IPS-18c (cell line): ENCODE data around the gene CEP152.

ENCODE experiments used
- H3K4me3 ChIP-seq: 2 replicates; pipeline ENCODE4 v1.7.0; 2013; ENCODE audit warnings: low read depth, mild to moderate bottlenecking, low read length, moderate library complexity; ENCODE audit not compliant: insufficient read depth
- H3K9me3 ChIP-seq: one replicate; pipeline ENCODE4 v1.6.1; 2013; ENCODE audit warnings: mild to moderate bottlenecking, low read length, moderate library complexity; ENCODE audit not compliant: control insufficient read depth, insufficient read depth

CEP152 gene

GRCh38 chr15:48748535-48748934, 62.3 kb downstream of the CEP152 start:
- Histone ChIP-seq H3K9me3 (no peaks in the 10 kb centered on the region), H3K4me3 (no peak overlapping the region)

- H3K9me3 ChIP-seq: no peaks in the 10 kb centered on the region
- no peak overlapping the region for H3K4me3 ChIP-seq
Observed at GRCh38 chr15:48733615-48734014, 77.3 kb downstream of the CEP152 start.

GRCh38 chr15:48730506-48730905, 80.4 kb downstream of the CEP152 start:
- H3K4me3 ChIP-seq: no peak overlapping the region
- H3K9me3 ChIP-seq: no peaks in the 10 kb centered on the region

- no peak overlapping the region for H3K4me3 ChIP-seq
Observed at GRCh38 chr15:48723969-48724368, 86.9 kb downstream of the CEP152 start.

GRCh38 chr15:48722764-48723661, 87.9 kb downstream of the CEP152 start:
- Histone ChIP-seq H3K9me3 (no peaks in the 10 kb centered on the region), H3K4me3 (no peak overlapping the region)

More at GRCh38 chr15:48723969-48724368, 86.9 kb downstream of the CEP152 start:
- no peaks in the 10 kb centered on the region for H3K9me3 ChIP-seq

- Histone ChIP-seq H3K9me3 (no peaks in the 10 kb centered on the region), H3K4me3 (no peak overlapping the region)
Observed at GRCh38 chr15:48721061-48721810, 89.6 kb downstream of the CEP152 start.

- H3K4me3 ChIP-seq: no peak overlapping the region
- no peaks in the 10 kb centered on the region for H3K9me3 ChIP-seq
Observed at GRCh38 chr15:48720646-48721045, 90.2 kb downstream of the CEP152 start.

GRCh38 chr15:48719668-48720067, 91.2 kb downstream of the CEP152 start:
- no peaks in the 10 kb centered on the region for H3K9me3 ChIP-seq
- H3K4me3 ChIP-seq: no peak overlapping the region

- Histone ChIP-seq H3K9me3 (no peaks in the 10 kb centered on the region), H3K4me3 (no peak overlapping the region)
Observed at GRCh38 chr15:48718646-48719045, 92.2 kb downstream of the CEP152 start.

GRCh38 chr15:48717458-48717857, 93.4 kb downstream of the CEP152 start:
- H3K9me3 ChIP-seq: no peaks in the 10 kb centered on the region

GRCh38 chr15:48712546-48712945, 98.3 kb downstream of the CEP152 start:
- Histone ChIP-seq H3K9me3 (no peaks in the 10 kb centered on the region), H3K4me3 (no peak overlapping the region)

More at GRCh38 chr15:48717458-48717857, 93.4 kb downstream of the CEP152 start:
- no peak overlapping the region for H3K4me3 ChIP-seq

GRCh38 chr15:48710952-48711495, 99.8 kb downstream of the CEP152 start:
- H3K9me3 ChIP-seq: no peaks in the 10 kb centered on the region

GRCh38 chr15:48708641-48709040, 102.2 kb downstream of the CEP152 start:
- no peaks in the 10 kb centered on the region for H3K9me3 ChIP-seq
- no peak overlapping the region for H3K4me3 ChIP-seq

More at GRCh38 chr15:48710952-48711495, 99.8 kb downstream of the CEP152 start:
- H3K4me3 ChIP-seq: no peak overlapping the region

- H3K9me3 ChIP-seq: no peaks in the 10 kb centered on the region
- H3K4me3 ChIP-seq: no peak overlapping the region
Observed at GRCh38 chr15:48705381-48705780, 105.5 kb downstream of the CEP152 start.

GRCh38 chr15:48703544-48703943, 107.3 kb downstream of the CEP152 start:
- Histone ChIP-seq H3K9me3 (no peaks in the 10 kb centered on the region), H3K4me3 (no peak overlapping the region)

GRCh38 chr15:48702569-48703236, 108.2 kb downstream of the CEP152 start:
- H3K4me3 ChIP-seq: no peak overlapping the region
- no peaks in the 10 kb centered on the region for H3K9me3 ChIP-seq

- no peak overlapping the region for H3K4me3 ChIP-seq
- no peaks in the 10 kb centered on the region for H3K9me3 ChIP-seq
Observed at GRCh38 chr15:48696627-48697312, 114.1 kb downstream of the CEP152 start.
